IPS-18c (cell line): ENCODE data around the gene ATP6V1B1.
A peak's percentile ranks its signal among the peaks of the same experiment; 100 is the strongest.
"Not testable (repeated sequence)": the region's sequence is repeated elsewhere in the genome, so short reads cannot be mapped to it uniquely, and the experiment has no call there.

Source experiments
- H3K4me3 ChIP-seq: 2 replicates; pipeline ENCODE4 v1.7.0; 2013; ENCODE audit warnings: low read depth, mild to moderate bottlenecking, low read length, moderate library complexity; ENCODE audit not compliant: insufficient read depth
- H3K9me3 ChIP-seq: one replicate; pipeline ENCODE4 v1.6.1; 2013; ENCODE audit warnings: mild to moderate bottlenecking, low read length, moderate library complexity; ENCODE audit not compliant: control insufficient read depth, insufficient read depth

ATP6V1B1 gene

DNA sequence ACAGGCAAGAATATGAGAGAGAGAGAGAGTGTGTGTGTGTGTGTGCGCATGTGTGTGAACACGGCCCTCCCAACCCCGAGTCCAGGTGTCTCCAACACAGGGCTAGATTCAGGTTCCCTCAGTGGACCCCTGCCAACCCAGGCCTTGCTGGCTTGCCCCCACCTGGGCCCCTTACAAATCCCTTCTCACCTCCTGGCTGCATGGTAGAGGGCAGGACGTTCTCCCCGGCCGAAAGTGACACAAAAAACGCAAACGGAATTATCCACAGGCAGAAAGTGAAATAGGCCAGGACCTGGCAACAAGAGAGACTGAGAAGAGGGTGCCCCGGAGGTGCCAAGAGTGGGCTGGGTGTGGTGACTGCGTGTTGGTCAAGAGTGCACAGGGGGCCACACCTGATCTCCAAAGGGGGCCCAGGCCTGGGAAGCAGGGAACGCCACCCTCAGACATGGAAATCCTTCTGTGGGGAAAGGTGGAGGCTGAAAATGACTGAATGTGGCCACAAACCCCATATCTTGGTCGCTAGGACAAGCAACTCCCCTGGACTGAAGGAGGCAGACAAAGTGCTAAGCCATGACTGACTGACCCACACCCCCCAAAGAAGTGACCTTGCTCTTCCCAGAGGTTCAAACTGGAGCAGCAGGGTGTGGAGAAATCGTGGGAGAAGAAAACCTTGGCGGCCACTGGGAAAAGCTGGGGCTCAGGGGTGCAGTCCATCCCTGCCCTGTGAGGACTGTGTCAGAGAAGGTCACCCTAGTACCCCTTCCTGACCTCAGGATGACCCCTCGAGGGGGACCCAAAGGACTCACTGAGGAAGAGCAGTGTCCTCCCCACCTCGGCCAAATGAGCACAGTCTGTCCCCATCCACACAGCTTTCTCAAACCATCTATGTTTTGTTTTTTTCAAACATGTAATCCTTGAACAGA is 53.3 kb downstream of the ATP6V1B1 start:
- H3K4me3 ChIP-seq: no peak overlapping the region
- H3K9me3 ChIP-seq: no peaks in the 10 kb centered on the region

GRCh38 chr2:70990216-70990615 is 54.5 kb downstream of the ATP6V1B1 start:
- Histone ChIP-seq H3K9me3 (no peaks in the 10 kb centered on the region), H3K4me3 (no peak overlapping the region)

DNA sequence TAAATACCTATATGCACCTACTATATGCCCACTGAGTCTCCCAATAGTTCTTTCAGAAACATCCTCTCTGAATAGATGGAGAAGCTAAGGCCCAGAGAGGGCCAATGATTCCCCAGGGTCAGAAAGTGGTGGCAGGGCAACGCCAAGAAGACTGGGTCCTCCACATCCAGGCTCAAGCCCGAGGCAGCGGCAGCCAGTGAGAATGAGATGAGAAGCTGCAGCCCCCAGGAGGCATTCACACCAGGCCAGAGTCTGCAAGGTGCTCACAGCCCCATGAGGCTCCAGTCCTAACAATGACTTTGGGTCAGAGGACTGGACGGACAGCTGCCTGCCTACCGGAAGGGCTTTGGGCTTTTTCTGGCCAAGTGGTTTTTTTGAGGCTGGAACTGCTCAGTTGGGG is 55.4 kb downstream of the ATP6V1B1 start:
- Histone ChIP-seq H3K4me3 (no peak overlapping the region), H3K9me3 (no peaks in the 10 kb centered on the region)

DNA sequence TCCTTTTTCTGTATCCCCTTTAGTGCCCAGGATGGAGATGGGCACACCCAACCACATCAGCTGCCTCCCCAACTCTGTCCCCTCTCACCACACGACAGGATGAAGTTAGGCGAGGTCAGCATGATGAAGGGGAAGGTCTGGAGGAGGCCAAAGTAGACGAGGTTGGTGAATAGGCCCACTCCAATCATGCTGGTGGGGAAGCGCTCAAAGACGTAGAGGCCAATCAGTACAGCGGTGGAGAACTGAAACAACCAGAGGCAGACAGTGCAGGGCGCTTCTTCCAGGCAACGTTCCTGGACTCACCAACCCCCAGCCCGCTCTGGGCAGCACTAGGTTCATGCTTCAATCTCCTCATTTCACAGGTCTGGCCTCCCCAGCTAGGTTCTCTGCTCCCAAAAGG is 56.0 kb downstream of the ATP6V1B1 start:
- H3K9me3 ChIP-seq: no peaks in the 10 kb centered on the region
- no peak overlapping the region for H3K4me3 ChIP-seq

- H3K9me3 ChIP-seq: no peaks in the 10 kb centered on the region
- peak overlapping the region; percentile 83 for H3K4me3 ChIP-seq
Measured at GRCh38 chr2:70992945-70993853, 57.5 kb downstream of the ATP6V1B1 start.

DNA sequence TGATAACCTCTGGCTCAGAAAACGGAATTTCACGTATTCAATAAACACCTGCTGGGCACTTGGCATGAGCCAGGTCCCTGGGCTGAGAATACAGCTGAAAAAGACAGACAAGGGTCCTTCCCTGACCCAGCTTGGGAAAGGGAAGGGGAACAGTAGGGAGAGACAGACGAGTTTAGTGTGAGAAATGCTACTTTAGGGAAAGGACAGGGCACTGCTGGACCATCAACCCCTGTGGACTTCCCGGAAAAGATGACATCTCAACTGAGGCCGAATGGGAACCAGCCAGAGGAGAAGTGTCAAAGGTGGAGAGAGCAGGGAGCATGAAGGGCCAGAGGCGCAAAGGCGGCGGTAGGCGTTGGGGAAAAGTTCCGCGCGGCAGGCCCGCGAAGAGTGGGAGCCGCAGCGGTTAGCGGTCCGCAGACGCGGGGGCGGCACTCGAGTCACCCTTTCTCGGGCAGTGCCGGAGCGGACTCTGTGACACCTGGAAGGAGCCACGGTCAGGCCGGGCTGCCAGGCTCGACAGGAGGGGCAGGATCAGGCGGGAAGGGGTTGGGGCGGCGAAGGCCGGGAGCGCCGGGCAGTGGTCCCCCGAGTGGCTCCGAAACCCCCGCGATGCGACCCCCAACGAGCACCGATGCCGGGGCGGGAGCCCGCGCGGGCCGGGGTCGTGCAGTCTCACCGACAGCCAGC is 58.5 kb downstream of the ATP6V1B1 start:
- Histone ChIP-seq H3K9me3 (no peaks in the 10 kb centered on the region), H3K4me3 (peak overlapping the region; percentile 83)

- H3K9me3 ChIP-seq: no peaks in the 10 kb centered on the region
- H3K4me3 ChIP-seq: peak within 1 kb of the TSS; percentile 83
Measured at GRCh38 chr2:70994699-70995425, 59.2 kb downstream of the ATP6V1B1 start, which contains the start of gene TEX261. Gene TEX261 (minus strand): TSS chr2:70994873. CDS start chr2:70994757, 116 bp downstream.

DNA sequence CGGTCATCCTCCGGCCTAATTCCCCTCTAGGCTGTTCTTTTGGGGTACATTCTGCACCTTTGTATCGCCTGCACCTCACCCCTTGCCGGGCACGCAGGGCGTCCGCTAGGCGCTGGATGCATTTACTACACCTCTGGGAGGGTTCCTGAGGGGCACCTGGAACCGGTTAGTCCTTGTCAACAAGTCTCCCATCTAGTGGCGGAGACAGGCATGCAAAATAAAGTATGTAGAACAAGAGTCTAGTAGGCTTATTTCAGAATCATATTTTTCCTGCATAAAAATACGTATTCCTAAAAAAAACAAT is 59.7 kb downstream of the ATP6V1B1 start:
- Histone ChIP-seq H3K4me3 (peak overlapping the region; percentile 61), H3K9me3 (no peaks in the 10 kb centered on the region)

DNA sequence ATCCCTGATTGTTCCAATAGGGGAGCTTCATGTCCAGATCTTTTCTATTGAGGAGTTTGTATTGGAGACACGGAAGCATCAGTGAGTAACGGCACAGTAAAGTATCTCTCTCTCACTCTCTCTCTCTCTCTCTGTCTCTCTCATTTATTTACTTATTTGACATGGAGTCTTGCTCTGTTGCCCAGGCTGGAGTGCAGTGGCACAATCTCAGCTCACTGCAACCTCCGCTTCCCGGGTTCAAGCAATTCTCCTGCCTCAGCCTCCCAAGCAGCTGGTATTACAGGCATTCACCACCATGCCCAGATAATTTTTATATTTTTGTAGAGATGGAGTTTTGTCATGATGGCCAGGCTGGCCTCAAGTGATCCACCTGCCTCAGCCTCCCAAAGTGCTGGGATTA is 63.2 kb downstream of the ATP6V1B1 start:
- not testable (repeated sequence) for H3K4me3 ChIP-seq, H3K9me3 ChIP-seq

- H3K4me3 ChIP-seq: no peak overlapping the region
- no peaks in the 10 kb centered on the region for H3K9me3 ChIP-seq
Measured at GRCh38 chr2:70999362-70999761, 63.7 kb downstream of the ATP6V1B1 start.

- H3K9me3 ChIP-seq, H3K4me3 ChIP-seq: not testable (repeated sequence)
Measured at GRCh38 chr2:70999931-71000330, 64.2 kb downstream of the ATP6V1B1 start.

DNA sequence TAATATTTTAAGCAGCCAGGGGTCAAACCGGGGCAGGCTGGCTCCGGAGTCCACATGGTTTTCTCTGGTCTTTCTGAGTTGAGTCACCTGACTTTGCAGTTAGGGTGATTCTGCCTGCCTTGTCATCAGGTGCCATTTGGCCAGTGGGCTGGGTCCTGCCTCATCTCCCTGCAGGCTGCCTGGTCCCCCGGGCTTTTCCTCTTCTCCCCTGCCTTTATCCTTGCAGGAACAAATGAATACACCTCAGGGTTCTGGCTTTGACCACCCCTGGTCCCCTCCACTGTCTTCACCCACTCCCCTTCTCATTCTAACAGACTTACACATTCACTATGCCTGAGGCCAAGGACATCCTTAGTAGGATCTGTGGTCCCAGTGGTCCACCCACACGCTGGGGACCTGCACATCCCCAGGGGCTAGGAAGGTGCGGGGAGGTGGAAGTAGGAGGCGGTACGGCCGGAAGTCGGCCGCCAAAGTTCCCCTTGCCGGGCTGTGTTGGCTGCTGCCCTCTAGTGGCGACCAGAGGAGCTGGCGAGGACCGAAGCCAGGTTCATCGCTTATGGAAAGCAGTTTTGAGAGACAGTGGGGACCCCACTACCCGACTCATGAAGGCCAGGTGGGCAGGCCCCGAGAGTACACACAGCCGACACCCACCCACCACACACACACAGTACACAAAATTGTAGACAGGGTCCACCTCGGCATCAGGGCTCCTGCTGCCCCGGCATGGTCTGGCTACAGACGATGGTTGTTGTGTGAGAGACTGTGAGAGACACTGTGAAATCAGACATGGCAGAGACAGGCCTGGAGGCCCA is 65.3 kb downstream of the ATP6V1B1 start:
- Histone ChIP-seq H3K9me3 (peaks cover 2% of the 10 kb centered on the region), H3K4me3 (peak overlapping the region; percentile 21; the same call in 1 of the 2 replicates)

- no peak overlapping the region for H3K4me3 ChIP-seq
- H3K9me3 ChIP-seq: peaks cover 2% of the 10 kb centered on the region
Measured at GRCh38 chr2:71001592-71001927, 65.9 kb downstream of the ATP6V1B1 start.

- H3K9me3 ChIP-seq: peaks cover 2% of the 10 kb centered on the region
Measured at GRCh38 chr2:71001981-71002570, 66.4 kb downstream of the ATP6V1B1 start.

DNA sequence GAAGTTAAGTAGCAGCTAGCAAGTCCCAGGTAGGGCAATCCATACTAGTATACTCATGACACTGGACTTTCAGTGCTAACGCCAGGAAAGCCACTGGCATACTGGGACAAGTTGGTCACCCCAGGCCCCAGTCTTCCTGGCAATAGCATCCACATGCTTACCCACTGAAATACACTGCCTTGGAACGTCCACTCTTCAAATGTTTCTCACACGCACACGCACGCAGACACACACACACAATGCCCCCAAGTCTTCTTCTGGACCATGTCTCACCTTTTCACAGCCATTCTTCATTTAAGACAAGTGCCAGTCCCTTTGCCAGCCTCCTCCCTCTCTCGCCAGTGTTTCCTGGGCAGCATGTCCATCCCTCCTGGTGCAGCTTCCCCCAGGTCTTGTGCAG is 67.7 kb downstream of the ATP6V1B1 start:
- peaks cover 2% of the 10 kb centered on the region for H3K9me3 ChIP-seq
- H3K4me3 ChIP-seq: no peak overlapping the region

More at GRCh38 chr2:71001981-71002570, 66.4 kb downstream of the ATP6V1B1 start:
- no peak overlapping the region for H3K4me3 ChIP-seq
